SK-N-SH (cell line): Measurements from ENCODE around the gene PARD6A.

ENCODE experiments used
- EP300 ChIP-seq, 2 experiments: IDR thresholded peaks; 2 replicates each; pipeline versions ENCODE4 v1.4.0 to v1.6.1; 2012; ENCODE audit warnings: borderline replicate concordance in 1 of 2, low read depth in 1 of 2, low read length in 1 of 2
- TCF12 ChIP-seq: IDR thresholded peaks from 2 replicates; pipeline ENCODE4 v1.4.0; 2012
- TEAD4 ChIP-seq: IDR thresholded peaks from 2 replicates; pipeline ENCODE4 v1.4.0; 2012; ENCODE audit warnings: mild to moderate bottlenecking, borderline replicate concordance; ENCODE audit not compliant: insufficient read depth
- TF ChIP-seq, protein P1 (sequence below): IDR thresholded peaks from 2 replicates; pipeline ENCODE4; 2012
- TF ChIP-seq, protein P2 (sequence below): fragments of 200-600 bp; sonication (generic); IDR thresholded peaks from 2 replicates; pipeline ENCODE4 v1.6.1; 2017; ENCODE audit warnings: antibody characterized with exemption, mild to moderate bottlenecking, moderate library complexity
- TF ChIP-seq, protein P3 (sequence below): IDR thresholded peaks from 2 replicates; pipeline ENCODE4 v1.4.0; 2012; ENCODE audit warnings: low read depth, borderline replicate concordance
- TF ChIP-seq, protein P4 (sequence below): IDR thresholded peaks from 2 replicates; pipeline ENCODE4 v1.4.0; 2012; ENCODE audit warnings: low read depth

DNA sequence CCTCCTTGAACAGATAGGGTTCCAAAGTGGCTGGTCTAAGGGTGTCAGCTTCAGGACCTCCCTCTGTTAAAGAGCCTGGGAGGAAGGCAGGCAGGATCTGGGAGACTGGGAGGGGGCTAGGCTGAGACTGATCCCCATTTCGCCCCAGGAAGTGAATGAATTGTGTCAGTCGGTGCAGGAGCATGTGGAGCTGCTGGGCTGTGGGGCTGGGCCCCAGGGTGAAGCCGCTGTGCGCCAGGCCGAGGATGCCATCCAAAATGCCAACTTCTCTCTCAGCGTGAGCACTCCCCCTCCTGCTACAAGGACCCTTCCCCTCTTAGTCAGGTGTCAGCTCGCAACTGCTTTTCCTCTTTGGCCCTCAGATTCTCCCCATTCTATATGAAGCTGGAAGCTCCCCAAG lies 9.7 kb upstream of the PARD6A start:
- TF ChIP-seq, protein P1, sequence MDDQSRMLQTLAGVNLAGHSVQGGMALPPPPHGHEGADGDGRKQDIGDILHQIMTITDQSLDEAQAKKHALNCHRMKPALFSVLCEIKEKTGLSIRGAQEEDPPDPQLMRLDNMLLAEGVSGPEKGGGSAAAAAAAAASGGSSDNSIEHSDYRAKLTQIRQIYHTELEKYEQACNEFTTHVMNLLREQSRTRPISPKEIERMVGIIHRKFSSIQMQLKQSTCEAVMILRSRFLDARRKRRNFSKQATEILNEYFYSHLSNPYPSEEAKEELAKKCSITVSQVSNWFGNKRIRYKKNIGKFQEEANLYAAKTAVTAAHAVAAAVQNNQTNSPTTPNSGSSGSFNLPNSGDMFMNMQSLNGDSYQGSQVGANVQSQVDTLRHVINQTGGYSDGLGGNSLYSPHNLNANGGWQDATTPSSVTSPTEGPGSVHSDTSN: no peak
- TF ChIP-seq, protein P2, sequence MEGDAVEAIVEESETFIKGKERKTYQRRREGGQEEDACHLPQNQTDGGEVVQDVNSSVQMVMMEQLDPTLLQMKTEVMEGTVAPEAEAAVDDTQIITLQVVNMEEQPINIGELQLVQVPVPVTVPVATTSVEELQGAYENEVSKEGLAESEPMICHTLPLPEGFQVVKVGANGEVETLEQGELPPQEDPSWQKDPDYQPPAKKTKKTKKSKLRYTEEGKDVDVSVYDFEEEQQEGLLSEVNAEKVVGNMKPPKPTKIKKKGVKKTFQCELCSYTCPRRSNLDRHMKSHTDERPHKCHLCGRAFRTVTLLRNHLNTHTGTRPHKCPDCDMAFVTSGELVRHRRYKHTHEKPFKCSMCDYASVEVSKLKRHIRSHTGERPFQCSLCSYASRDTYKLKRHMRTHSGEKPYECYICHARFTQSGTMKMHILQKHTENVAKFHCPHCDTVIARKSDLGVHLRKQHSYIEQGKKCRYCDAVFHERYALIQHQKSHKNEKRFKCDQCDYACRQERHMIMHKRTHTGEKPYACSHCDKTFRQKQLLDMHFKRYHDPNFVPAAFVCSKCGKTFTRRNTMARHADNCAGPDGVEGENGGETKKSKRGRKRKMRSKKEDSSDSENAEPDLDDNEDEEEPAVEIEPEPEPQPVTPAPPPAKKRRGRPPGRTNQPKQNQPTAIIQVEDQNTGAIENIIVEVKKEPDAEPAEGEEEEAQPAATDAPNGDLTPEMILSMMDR: no peak
- TF ChIP-seq EP300 (IDR thresholded peaks at IDR 0.05; ENCODE audit: borderline replicate concordance in 1 of 2, low read depth in 1 of 2, low read length in 1 of 2): no peak
- TF ChIP-seq, protein P3, sequence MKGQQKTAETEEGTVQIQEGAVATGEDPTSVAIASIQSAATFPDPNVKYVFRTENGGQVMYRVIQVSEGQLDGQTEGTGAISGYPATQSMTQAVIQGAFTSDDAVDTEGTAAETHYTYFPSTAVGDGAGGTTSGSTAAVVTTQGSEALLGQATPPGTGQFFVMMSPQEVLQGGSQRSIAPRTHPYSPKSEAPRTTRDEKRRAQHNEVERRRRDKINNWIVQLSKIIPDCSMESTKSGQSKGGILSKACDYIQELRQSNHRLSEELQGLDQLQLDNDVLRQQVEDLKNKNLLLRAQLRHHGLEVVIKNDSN: no peak
- no peak for TF ChIP-seq TEAD4
- TF ChIP-seq, protein P4, sequence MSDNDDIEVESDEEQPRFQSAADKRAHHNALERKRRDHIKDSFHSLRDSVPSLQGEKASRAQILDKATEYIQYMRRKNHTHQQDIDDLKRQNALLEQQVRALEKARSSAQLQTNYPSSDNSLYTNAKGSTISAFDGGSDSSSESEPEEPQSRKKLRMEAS: no peak
- no peak for TF ChIP-seq TCF12
